GM21367 (cell line): ENCODE measurements around the gene TIMM10.

Source experiments
- ATAC-seq: cut with Tn5 transposase; IDR thresholded peaks from one replicate; pipeline ENCODE4 v1.9.1; 2021; ENCODE audit not compliant: unreplicated experiment

The TIMM10 gene

GRCh38 chr11:57485217-57485990 is 45.1 kb downstream of the TIMM10 start:
- ATAC-seq, result no peak

- ATAC-seq, result peak; percentile 44
Observed at GRCh38 chr11:57484141-57484710, 46.3 kb downstream of the TIMM10 start.

GRCh38 chr11:57483562-57483918 is 47.0 kb downstream of the TIMM10 start:
- no peak for ATAC-seq

GRCh38 chr11:57482782-57483561 is 47.6 kb downstream of the TIMM10 start:
- no peak for ATAC-seq

GRCh38 chr11:57481915-57482781 is 48.4 kb downstream of the TIMM10 start:
- ATAC-seq, result no peak

- ATAC-seq, result no peak
Observed at GRCh38 chr11:57481315-57481714, 49.2 kb downstream of the TIMM10 start.

- ATAC-seq, result peak; percentile 44
Observed at GRCh38 chr11:57480409-57481137, 50.0 kb downstream of the TIMM10 start.

- no peak for ATAC-seq
Observed at GRCh38 chr11:57479911-57480310, 50.6 kb downstream of the TIMM10 start.

GRCh38 chr11:57479021-57479663 is 51.4 kb downstream of the TIMM10 start:
- ATAC-seq, result no peak
